Measurements from ENCODE around the gene TNFRSF9.
"Not testable (repeated sequence)": the region's sequence is repeated elsewhere in the genome, so short reads cannot be mapped to it uniquely, and the experiment has no call there.

Gene TNFRSF9

GRCh38 chr1:7961216-7962013, 20.8 kb upstream of the TNFRSF9 start, which contains the start of gene PARK7:
TSS of gene PARK7 (plus strand) at chr1:7961711. CDS start at chr1:7962786, 1,075 bp downstream.
- peak within 1 kb of the TSS; percentile 83 for H3K4me3 ChIP-seq (replicated peaks; ENCODE audit: low read depth, low read length)
- DNase-seq (ENCODE audit: extremely low read depth, low read depth), result peak; percentile 94
- TF ChIP-seq CTCF (IDR thresholded peaks at IDR 0.05; ENCODE audit: low read depth, low read length, missing control alignments), result peak; percentile 31

GRCh38 chr1:7960867-7961215, 20.2 kb upstream of the TNFRSF9 start:
- no peak for DNase-seq (ENCODE audit: extremely low read depth, low read depth)
- no peak for TF ChIP-seq CTCF (IDR thresholded peaks at IDR 0.05; ENCODE audit: low read depth, low read length, missing control alignments)
- H3K4me3 ChIP-seq (replicated peaks; ENCODE audit: low read depth, low read length), result peak overlapping the region; percentile 83

- H3K4me3 ChIP-seq (replicated peaks; ENCODE audit: low read depth, low read length), result no peak overlapping the region
- no peak for DNase-seq (ENCODE audit: extremely low read depth, low read depth)
- no peak for TF ChIP-seq CTCF (IDR thresholded peaks at IDR 0.05; ENCODE audit: low read depth, low read length, missing control alignments)
Measured at GRCh38 chr1:7960165-7960564, 19.5 kb upstream of the TNFRSF9 start.

- no peak overlapping the region for H3K4me3 ChIP-seq (replicated peaks; ENCODE audit: low read depth, low read length)
- DNase-seq (ENCODE audit: extremely low read depth, low read depth), result no peak
- no peak for TF ChIP-seq CTCF (IDR thresholded peaks at IDR 0.05; ENCODE audit: low read depth, low read length, missing control alignments)
Measured at GRCh38 chr1:7956218-7957032, 15.8 kb upstream of the TNFRSF9 start.

GRCh38 chr1:7954683-7955082, 14.0 kb upstream of the TNFRSF9 start:
- DNase-seq (ENCODE audit: extremely low read depth, low read depth), result no peak
- no peak for TF ChIP-seq CTCF (IDR thresholded peaks at IDR 0.05; ENCODE audit: low read depth, low read length, missing control alignments)
- H3K4me3 ChIP-seq (replicated peaks; ENCODE audit: low read depth, low read length), result peak overlapping the region; percentile 46

- H3K4me3 ChIP-seq (replicated peaks; ENCODE audit: low read depth, low read length), result peak overlapping the region; percentile 46
- DNase-seq (ENCODE audit: extremely low read depth, low read depth), result no peak
- no peak for TF ChIP-seq CTCF (IDR thresholded peaks at IDR 0.05; ENCODE audit: low read depth, low read length, missing control alignments)
Measured at GRCh38 chr1:7953850-7954609, 13.4 kb upstream of the TNFRSF9 start.

GRCh38 chr1:7952791-7953190, 12.2 kb upstream of the TNFRSF9 start:
- not testable (repeated sequence) for DNase-seq (ENCODE audit: extremely low read depth, low read depth); H3K4me3 ChIP-seq (replicated peaks; ENCODE audit: low read depth, low read length)
